Measurements from ENCODE around the gene PARD6A. TPM values are rescaled to one million over a fixed set of nuclear protein-coding genes. Genes with fewer than 3 reads are reported as not detected.

PARD6A gene
- total and polyA plus RNA-seq, 2 donors (not counting 1 experiment from before 2014, with no cell fraction given), result 0.36 to 4.8 TPM

GRCh38 chr16:67653128-67653788 lies 7.5 kb upstream of the PARD6A start:
- peaks cover 40% of the 10 kb centered on the region for H3K27me3 ChIP-seq (ENCODE audit: control insufficient read depth, insufficient read depth, low read length)
- H3K9me3 ChIP-seq (ENCODE audit: control insufficient read depth, insufficient read depth, low read depth, low read length), result no peaks in the 10 kb centered on the region
- H3K36me3 ChIP-seq (ENCODE audit: control insufficient read depth, insufficient read depth, low read length), result peaks cover 2% of the 10 kb centered on the region
- TF ChIP-seq EZH2 (IDR thresholded peaks at IDR 0.05; ENCODE audit: low read length, missing control alignments) (peak; percentile 91), CTCF (conservative IDR thresholded peaks at IDR 0.05 in 1 of 2, IDR thresholded peaks at IDR 0.05 in 1 of 2; ENCODE audit: low read depth in 1 of 2, low read length in 2 of 2) (no peak)
- peak in 1 of 2 donors; percentile 17 for DNase-seq (ENCODE audit: low read depth in 2 of 2)
- H3K9ac ChIP-seq (ENCODE audit: insufficient read depth, low read length), result peak overlapping the region; percentile 37
- H3K4me3 ChIP-seq (replicated peaks in 1 of 4; ENCODE audit: control extremely low read depth in 1 of 4, insufficient read depth in 1 of 4, low read depth in 3 of 4, low read length in 4 of 4), result peak overlapping the region in 3 of 4 experiments; percentile 38 to 50 (median 41)
- no peaks in the 10 kb centered on the region for H3K79me2 ChIP-seq (ENCODE audit: control insufficient read depth, insufficient read depth, low read length)
- H2AFZ ChIP-seq (ENCODE audit: low read length), result no peak overlapping the region
- H3K27ac ChIP-seq (ENCODE audit: insufficient read depth, low read length), result no peak overlapping the region
- peaks cover 2% of the 10 kb centered on the region for H4K20me1 ChIP-seq (ENCODE audit: control insufficient read depth, extremely low read depth, insufficient read depth, low read length)
- peaks cover 2% of the 10 kb centered on the region for H3K4me1 ChIP-seq (ENCODE audit: control insufficient read depth, extremely low read depth, insufficient read depth, low read length)
- peak overlapping the region; percentile 87 for H3K4me2 ChIP-seq (ENCODE audit: extremely low read depth, insufficient read depth, low read length)

- no peak for DNase-seq (ENCODE audit: low read depth in 2 of 2)
- Histone ChIP-seq H3K27ac (ENCODE audit: insufficient read depth, low read length) (no peak overlapping the region), H3K4me2 (ENCODE audit: extremely low read depth, insufficient read depth, low read length) (peak overlapping the region; percentile 51), H3K4me1 (ENCODE audit: control insufficient read depth, extremely low read depth, insufficient read depth, low read length) (peaks cover 2% of the 10 kb centered on the region), H4K20me1 (ENCODE audit: control insufficient read depth, extremely low read depth, insufficient read depth, low read length) (peaks cover 2% of the 10 kb centered on the region), H2AFZ (ENCODE audit: low read length) (no peak overlapping the region), H3K9me3 (ENCODE audit: control insufficient read depth, insufficient read depth, low read depth, low read length) (no peaks in the 10 kb centered on the region), H3K27me3 (ENCODE audit: control insufficient read depth, insufficient read depth, low read length) (peaks cover 34% of the 10 kb centered on the region), H3K36me3 (ENCODE audit: control insufficient read depth, insufficient read depth, low read length) (peaks cover 4% of the 10 kb centered on the region), H3K9ac (ENCODE audit: insufficient read depth, low read length) (no peak overlapping the region), H3K79me2 (ENCODE audit: control insufficient read depth, insufficient read depth, low read length) (no peaks in the 10 kb centered on the region), H3K4me3 (replicated peaks in 1 of 4; ENCODE audit: control extremely low read depth in 1 of 4, insufficient read depth in 1 of 4, low read depth in 3 of 4, low read length in 4 of 4) (peak overlapping the region in 2 of 4 experiments; percentile 19 to 50)
- TF ChIP-seq CTCF (conservative IDR thresholded peaks at IDR 0.05 in 1 of 2, IDR thresholded peaks at IDR 0.05 in 1 of 2; ENCODE audit: low read depth in 1 of 2, low read length in 2 of 2) (no peak), EZH2 (IDR thresholded peaks at IDR 0.05; ENCODE audit: low read length, missing control alignments) (no peak)
Measured at GRCh38 chr16:67653789-67654402, 6.9 kb upstream of the PARD6A start.

- DNase-seq (ENCODE audit: low read depth in 2 of 2), result no peak
- TF ChIP-seq CTCF (conservative IDR thresholded peaks at IDR 0.05 in 1 of 2, IDR thresholded peaks at IDR 0.05 in 1 of 2; ENCODE audit: low read depth in 1 of 2, low read length in 2 of 2) (no peak), EZH2 (IDR thresholded peaks at IDR 0.05; ENCODE audit: low read length, missing control alignments) (peak; percentile 62)
- Histone ChIP-seq H3K9me3 (ENCODE audit: control insufficient read depth, insufficient read depth, low read depth, low read length) (no peaks in the 10 kb centered on the region), H3K36me3 (ENCODE audit: control insufficient read depth, insufficient read depth, low read length) (peaks cover 4% of the 10 kb centered on the region), H3K27me3 (ENCODE audit: control insufficient read depth, insufficient read depth, low read length) (peaks cover 29% of the 10 kb centered on the region), H3K4me2 (ENCODE audit: extremely low read depth, insufficient read depth, low read length) (no peak overlapping the region), H3K9ac (ENCODE audit: insufficient read depth, low read length) (no peak overlapping the region), H2AFZ (ENCODE audit: low read length) (no peak overlapping the region), H4K20me1 (ENCODE audit: control insufficient read depth, extremely low read depth, insufficient read depth, low read length) (peaks cover 2% of the 10 kb centered on the region), H3K4me1 (ENCODE audit: control insufficient read depth, extremely low read depth, insufficient read depth, low read length) (peaks cover 4% of the 10 kb centered on the region), H3K27ac (ENCODE audit: insufficient read depth, low read length) (no peak overlapping the region), H3K79me2 (ENCODE audit: control insufficient read depth, insufficient read depth, low read length) (no peaks in the 10 kb centered on the region), H3K4me3 (replicated peaks in 1 of 4; ENCODE audit: control extremely low read depth in 1 of 4, insufficient read depth in 1 of 4, low read depth in 3 of 4, low read length in 4 of 4) (no peak overlapping the region)
Measured at GRCh38 chr16:67654403-67654911, 6.3 kb upstream of the PARD6A start.

Data from fibroblast of lung (primary cell).